ENCODE results near the gene GAA. TPM values are rescaled to one million over a fixed set of nuclear protein-coding genes. Genes with fewer than 3 reads are reported as not detected.

Gene GAA
- total RNA-seq, 1 experiment from 2014 or later: 131 TPM

- Histone ChIP-seq H3K79me2 (ENCODE audit: insufficient read depth, low read length) (no peaks in the 10 kb centered on the region), H3K27ac (ENCODE audit: low read depth, low read length) (no peak overlapping the region), H3K4me1 (ENCODE audit: control insufficient read depth in 1 of 2, insufficient read depth in 2 of 2, low read length in 2 of 2) (no peaks in the 10 kb centered on the region), H3K36me3 (ENCODE audit: control insufficient read depth in 1 of 2, insufficient read depth in 2 of 2, low read length in 2 of 2) (peaks cover 0 to 4% of the 10 kb centered on the region in 2 experiments; a peak in 1 of 4 replicates), H3K27me3 (ENCODE audit: insufficient read depth, low read length) (no peaks in the 10 kb centered on the region), H2AFZ (ENCODE audit: low read depth, low read length, poor library complexity, severe bottlenecking) (no peak overlapping the region), H3K9me2 (ENCODE audit: insufficient read depth) (no peaks in the 10 kb centered on the region), H3K4me3 (replicated peaks in 1 of 2; ENCODE audit: low read depth in 1 of 2, low read length in 2 of 2) (no peak overlapping the region), H3K4me2 (ENCODE audit: low read length) (no peak overlapping the region), H3K9me3 (ENCODE audit: control insufficient read depth in 1 of 2, insufficient read depth in 1 of 2, low read depth in 1 of 2, low read length in 2 of 2) (no peaks in the 10 kb centered on the region), H4K20me1 (ENCODE audit: insufficient read depth) (no peaks in the 10 kb centered on the region), H3K9ac (ENCODE audit: low read length) (no peak overlapping the region)
- TF ChIP-seq SRF (IDR thresholded peaks at IDR 0.05; ENCODE audit: low read depth) (no peak), ZNF274 (IDR thresholded peaks at IDR 0.05; ENCODE audit: low read depth, low read length) (no peak), CEBPB (IDR thresholded peaks at IDR 0.05; ENCODE audit: low read depth) (no peak), JUND (IDR thresholded peaks at IDR 0.05) (no peak), FOSL1 (IDR thresholded peaks at IDR 0.05; ENCODE audit: low read depth) (no peak), SP1 (IDR thresholded peaks at IDR 0.05; ENCODE audit: low read depth) (no peak), POLR2AphosphoS5 (IDR thresholded peaks at IDR 0.05; ENCODE audit: low read depth, low read length) (no peak)
- TF ChIP-seq, protein P1, sequence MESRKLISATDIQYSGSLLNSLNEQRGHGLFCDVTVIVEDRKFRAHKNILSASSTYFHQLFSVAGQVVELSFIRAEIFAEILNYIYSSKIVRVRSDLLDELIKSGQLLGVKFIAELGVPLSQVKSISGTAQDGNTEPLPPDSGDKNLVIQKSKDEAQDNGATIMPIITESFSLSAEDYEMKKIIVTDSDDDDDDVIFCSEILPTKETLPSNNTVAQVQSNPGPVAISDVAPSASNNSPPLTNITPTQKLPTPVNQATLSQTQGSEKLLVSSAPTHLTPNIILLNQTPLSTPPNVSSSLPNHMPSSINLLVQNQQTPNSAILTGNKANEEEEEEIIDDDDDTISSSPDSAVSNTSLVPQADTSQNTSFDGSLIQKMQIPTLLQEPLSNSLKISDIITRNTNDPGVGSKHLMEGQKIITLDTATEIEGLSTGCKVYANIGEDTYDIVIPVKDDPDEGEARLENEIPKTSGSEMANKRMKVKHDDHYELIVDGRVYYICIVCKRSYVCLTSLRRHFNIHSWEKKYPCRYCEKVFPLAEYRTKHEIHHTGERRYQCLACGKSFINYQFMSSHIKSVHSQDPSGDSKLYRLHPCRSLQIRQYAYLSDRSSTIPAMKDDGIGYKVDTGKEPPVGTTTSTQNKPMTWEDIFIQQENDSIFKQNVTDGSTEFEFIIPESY (IDR thresholded peaks at IDR 0.05; ENCODE audit: extremely low read depth, insufficient replicate concordance, low read length): no peak
- intact Hi-C loops (cut with micrococcal nuclease): no loop called here
- no TSS peak for BruUV-seq (replicated peaks)
- DNase-seq (ENCODE audit: low read depth, low spot score): no peak
- ChIA-PET CTCF (interaction anchor here (1.3 kb wide), 2 partner anchors 11 kb away, joined by 4 to 5 read pairs; partner anchors contain the start of gene GAA), POLR2A (interaction anchor here (1.7 kb wide), 1 partner anchor 11 kb away, joined by 5 read pairs; the partner anchor contains the start of gene GAA), RAD21 (ENCODE audit: low non-redundant PET in 1 of 2, low total read pairs in 2 of 2, uncharacterized antibody in 2 of 2, unreplicated experiment in 2 of 2) (no interaction called here)
- ATAC-seq: no peak
These were observed 11.2 kb downstream of the GAA start for GRCh38 chr17:80112471-80113032.

Measured in HCT116 (cell line).